OCI-LY1 (cell line): ENCODE measurements around the gene GHRH.

ENCODE experiments used
- H2AFZ ChIP-seq: fragments of 200-600 bp; sonication (generic), shearing (Covaris generic); 2 replicates; pipeline ENCODE4 v1.6.0; 2014; ENCODE audit warnings: antibody characterized with exemption, mild to moderate bottlenecking, low read length
- H3F3A ChIP-seq: fragments of 200-600 bp; sonication (generic), shearing (Covaris generic); 2 replicates; pipeline ENCODE4 v1.6.0; 2014; ENCODE audit warnings: mild to moderate bottlenecking, antibody characterized with exemption, low read length, moderate library complexity; ENCODE audit not compliant: insufficient read depth
- H3K27ac ChIP-seq: fragments of 200-600 bp; sonication (generic); 2 replicates; pipeline ENCODE4 v1.5.1; 2014; ENCODE audit warnings: low read length, mixed run types, mild to moderate bottlenecking, low read depth; ENCODE audit not compliant: poor library complexity, severe bottlenecking
- H3K27me3 ChIP-seq: fragments of 200-600 bp; sonication (generic); 2 replicates; pipeline ENCODE4 v1.6.0; 2014; ENCODE audit warnings: antibody characterized with exemption, mild to moderate bottlenecking, low read length, moderate library complexity; ENCODE audit not compliant: insufficient read depth
- H3K36me3 ChIP-seq: fragments of 200-600 bp; sonication (generic); 2 replicates; pipeline ENCODE4 v1.6.1; 2014; ENCODE audit warnings: mild to moderate bottlenecking, antibody characterized with exemption, low read length, moderate library complexity, mixed read lengths; ENCODE audit not compliant: insufficient read depth
- H3K4me1 ChIP-seq: fragments of 200-600 bp; sonication (generic); 2 replicates; pipeline ENCODE4 v1.5.1; 2014; ENCODE audit warnings: mild to moderate bottlenecking, low read length, moderate library complexity; ENCODE audit not compliant: insufficient read depth, severe bottlenecking
- H3K4me2 ChIP-seq: fragments of 200-600 bp; sonication (generic), shearing (Covaris generic); 2 replicates; pipeline ENCODE4 v1.6.1; 2014; ENCODE audit warnings: low read length
- H3K4me3 ChIP-seq: fragments of 200-600 bp; sonication (generic); 2 replicates; pipeline ENCODE4 v1.5.1; 2014; ENCODE audit warnings: low read length, low read depth, mild to moderate bottlenecking, mixed read lengths; ENCODE audit not compliant: poor library complexity, severe bottlenecking
- H3K79me2 ChIP-seq: fragments of 200-600 bp; shearing (Covaris generic); 2 replicates; pipeline ENCODE4 v1.6.1; 2016; ENCODE audit warnings: mixed run types, low read length, mixed read lengths; ENCODE audit not compliant: insufficient read depth
- H3K9ac ChIP-seq: fragments of 200-600 bp; sonication (generic), shearing (Covaris generic); 2 replicates; pipeline ENCODE4 v1.6.1; 2014; ENCODE audit warnings: mild to moderate bottlenecking, low read length, mixed read lengths
- H3K9me2 ChIP-seq: fragments of 200-600 bp; sonication (generic), shearing (Covaris generic); 2 replicates; pipeline ENCODE4 v1.6.1; 2014; ENCODE audit warnings: low read depth, mild to moderate bottlenecking, low read length, mixed read lengths
- H3K9me3 ChIP-seq: fragments of 200-600 bp; shearing (Covaris generic); 2 replicates; pipeline ENCODE4 v1.6.1; 2014; ENCODE audit warnings: low read length, mixed read lengths
- H4K20me1 ChIP-seq: fragments of 200-600 bp; sonication (generic), shearing (Covaris generic); 2 replicates; pipeline ENCODE4 v1.6.0; 2016; ENCODE audit warnings: mild to moderate bottlenecking, low read length; ENCODE audit not compliant: insufficient read depth
- CTCF ChIP-seq: fragments of 200-600 bp; sonication (generic), shearing (Covaris generic); IDR thresholded peaks from 2 replicates; pipeline ENCODE4 v1.5.1; 2017; ENCODE audit warnings: mild to moderate bottlenecking, antibody characterized with exemption, low read length, moderate library complexity, mixed read lengths
- EZH2 ChIP-seq: fragments of 200-600 bp; sonication (generic), shearing (Covaris generic); IDR thresholded peaks from 2 replicates; pipeline ENCODE4 v1.8.0; 2017; ENCODE audit warnings: borderline replicate concordance, mixed run types, mild to moderate bottlenecking, antibody characterized with exemption, low read length, moderate library complexity, mixed read lengths

GHRH gene

GRCh38 chr20:37261714-37262113 is at the start of gene GHRH:
Gene GHRH, minus strand, starts transcription at chr20:37261814. Its CDS starts 4,925 bp downstream, at chr20:37256889.
- Histone ChIP-seq H3K27ac (no peak within 1 kb of the TSS), H3K9me2 (no peaks in the 10 kb centered on the region), H3F3A (no peaks in the 10 kb centered on the region), H3K36me3 (no peaks in the 10 kb centered on the region), H2AFZ (no peak within 1 kb of the TSS), H3K9ac (no peak within 1 kb of the TSS), H3K79me2 (no peaks in the 10 kb centered on the region), H3K4me2 (no peak within 1 kb of the TSS), H3K4me1 (no peaks in the 10 kb centered on the region), H4K20me1 (no peaks in the 10 kb centered on the region), H3K27me3 (peaks cover 9% of the 10 kb centered on the region), H3K9me3 (no peaks in the 10 kb centered on the region), H3K4me3 (no peak within 1 kb of the TSS)
- TF ChIP-seq EZH2 (no peak), CTCF (no peak)

- no peaks in the 10 kb centered on the region for H3K79me2 ChIP-seq
- no peaks in the 10 kb centered on the region for H3K9me2 ChIP-seq
- H3K9ac ChIP-seq: no peak overlapping the region
- TF ChIP-seq CTCF (no peak), EZH2 (no peak)
- H3K27me3 ChIP-seq: no peaks in the 10 kb centered on the region
- H3K27ac ChIP-seq: no peak overlapping the region
- H3F3A ChIP-seq: no peaks in the 10 kb centered on the region
- H3K36me3 ChIP-seq: peaks cover 5% of the 10 kb centered on the region; the same call in 1 of the 2 replicates
- no peaks in the 10 kb centered on the region for H4K20me1 ChIP-seq
- H2AFZ ChIP-seq: no peak overlapping the region
- peaks cover 14% of the 10 kb centered on the region for H3K4me1 ChIP-seq
- H3K4me2 ChIP-seq: no peak overlapping the region
- no peak overlapping the region for H3K4me3 ChIP-seq
- H3K9me3 ChIP-seq: no peaks in the 10 kb centered on the region
Observed at GRCh38 chr20:37310951-37311350, 49.3 kb upstream of the GHRH start.

- Histone ChIP-seq H3K4me2 (no peak overlapping the region), H3K27me3 (no peaks in the 10 kb centered on the region), H2AFZ (no peak overlapping the region), H3F3A (no peaks in the 10 kb centered on the region), H3K4me3 (no peak overlapping the region), H3K36me3 (peaks cover 4% of the 10 kb centered on the region; the same call in 1 of the 2 replicates), H3K79me2 (no peaks in the 10 kb centered on the region), H3K9me2 (no peaks in the 10 kb centered on the region), H3K4me1 (peaks cover 5% of the 10 kb centered on the region), H3K9me3 (no peaks in the 10 kb centered on the region), H3K9ac (no peak overlapping the region), H3K27ac (no peak overlapping the region), H4K20me1 (no peaks in the 10 kb centered on the region)
- TF ChIP-seq CTCF (no peak), EZH2 (no peak)
Observed at GRCh38 chr20:37309936-37310590, 48.4 kb upstream of the GHRH start.
